Measurements from ENCODE around the gene ZNF771.
"Not testable (repeated sequence)": the region's sequence is repeated elsewhere in the genome, so short reads cannot be mapped to it uniquely, and the experiment has no call there.

The ZNF771 gene

DNA sequence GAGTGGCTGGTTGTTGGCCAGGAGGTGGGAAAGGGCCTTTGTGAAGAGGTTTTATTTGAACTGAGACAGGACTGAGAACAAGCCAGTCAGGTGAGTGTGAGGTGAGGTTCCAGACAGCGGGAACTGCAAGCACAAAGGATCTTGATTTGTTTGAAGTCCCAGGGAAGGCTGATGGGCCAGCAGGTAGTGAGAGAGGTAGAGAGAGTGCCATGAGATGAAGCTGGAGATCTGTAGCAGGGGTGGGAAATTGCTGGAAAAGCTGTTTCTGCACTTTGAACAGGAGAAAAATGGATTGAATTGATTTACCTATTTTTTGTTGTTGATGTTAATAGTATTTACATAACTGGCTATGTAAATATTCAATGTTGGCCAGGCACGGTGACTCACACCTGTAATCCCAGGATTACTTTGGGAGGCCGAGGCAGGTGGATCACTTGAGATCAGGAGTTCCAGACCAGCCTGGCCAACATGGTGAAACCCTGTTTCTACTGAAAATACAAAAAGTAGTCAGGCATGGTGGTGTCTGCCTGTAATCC lies 30.2 kb downstream of the ZNF771 start:
- no peak for DNase-seq (ENCODE audit: low spot score)

DNA sequence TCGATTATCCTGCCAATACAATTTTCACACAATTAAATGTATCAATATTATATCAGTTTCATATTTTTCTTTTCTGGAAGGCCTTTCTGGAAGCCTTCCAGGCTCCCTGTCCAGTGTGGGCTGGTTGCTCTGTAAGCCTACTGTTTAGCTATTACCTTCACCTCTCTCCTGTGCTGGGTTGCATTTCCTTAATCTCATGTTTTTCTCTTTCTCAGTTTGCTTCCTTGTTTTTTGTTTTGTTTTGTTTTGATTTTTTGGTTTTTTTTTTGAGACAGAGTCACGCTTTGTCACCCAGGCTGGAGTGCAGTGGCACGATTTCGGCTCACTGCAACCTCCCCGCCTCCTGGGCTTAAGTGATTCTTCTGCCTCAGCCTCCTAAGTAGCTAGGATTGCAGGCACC lies 31.4 kb downstream of the ZNF771 start:
- DNase-seq (ENCODE audit: low spot score) = no peak

DNA sequence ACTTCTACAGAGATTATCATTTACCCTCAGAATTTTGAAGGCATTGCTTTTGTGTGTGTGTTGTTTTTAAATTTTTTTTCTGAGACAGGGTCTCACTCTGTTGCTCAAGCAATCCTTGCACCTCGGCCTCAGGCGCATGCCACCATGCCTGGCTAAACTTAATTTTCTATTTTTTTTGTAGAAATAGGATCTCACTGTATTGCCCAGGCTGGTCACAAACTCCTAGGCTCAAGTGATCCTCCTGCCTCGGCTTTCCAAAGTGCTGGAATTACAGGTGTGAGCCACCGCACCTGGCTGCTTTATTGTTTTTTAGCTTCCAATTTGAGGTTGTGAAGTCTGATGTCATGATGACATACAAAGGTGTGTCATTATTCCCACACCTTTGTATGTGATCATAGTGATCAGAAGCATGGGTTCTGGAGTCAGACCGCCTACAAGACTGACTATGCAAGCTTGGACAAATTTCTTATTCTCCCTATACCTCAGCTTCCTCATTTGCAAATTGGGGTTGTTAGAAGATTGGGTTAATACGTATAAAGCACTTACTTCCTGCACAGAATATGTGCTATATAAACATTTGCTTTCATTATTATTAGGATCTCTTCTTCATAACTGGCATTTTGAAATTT lies 32.4 kb downstream of the ZNF771 start:
- no peak for DNase-seq (ENCODE audit: low spot score)

DNA sequence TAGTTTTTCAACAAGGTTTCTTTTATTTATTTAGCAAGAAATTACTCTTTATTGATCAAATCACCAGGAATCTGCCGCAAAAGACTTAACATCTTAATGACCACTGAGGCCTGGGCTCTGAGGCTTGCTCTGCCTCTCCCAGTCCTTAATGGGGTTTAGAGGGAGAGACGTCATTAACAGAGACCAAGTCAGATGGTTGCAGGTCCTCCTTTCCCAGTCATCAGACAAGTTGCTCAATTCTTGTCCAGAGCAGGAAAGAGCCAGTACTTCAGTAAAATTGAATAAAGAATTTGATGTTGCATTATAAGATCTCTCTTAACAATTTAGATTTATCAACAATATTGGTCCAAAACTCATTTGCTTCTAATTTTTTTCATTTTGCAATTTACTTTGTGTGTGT lies 36.2 kb downstream of the ZNF771 start:
- no peak for DNase-seq (ENCODE audit: low spot score)

DNA sequence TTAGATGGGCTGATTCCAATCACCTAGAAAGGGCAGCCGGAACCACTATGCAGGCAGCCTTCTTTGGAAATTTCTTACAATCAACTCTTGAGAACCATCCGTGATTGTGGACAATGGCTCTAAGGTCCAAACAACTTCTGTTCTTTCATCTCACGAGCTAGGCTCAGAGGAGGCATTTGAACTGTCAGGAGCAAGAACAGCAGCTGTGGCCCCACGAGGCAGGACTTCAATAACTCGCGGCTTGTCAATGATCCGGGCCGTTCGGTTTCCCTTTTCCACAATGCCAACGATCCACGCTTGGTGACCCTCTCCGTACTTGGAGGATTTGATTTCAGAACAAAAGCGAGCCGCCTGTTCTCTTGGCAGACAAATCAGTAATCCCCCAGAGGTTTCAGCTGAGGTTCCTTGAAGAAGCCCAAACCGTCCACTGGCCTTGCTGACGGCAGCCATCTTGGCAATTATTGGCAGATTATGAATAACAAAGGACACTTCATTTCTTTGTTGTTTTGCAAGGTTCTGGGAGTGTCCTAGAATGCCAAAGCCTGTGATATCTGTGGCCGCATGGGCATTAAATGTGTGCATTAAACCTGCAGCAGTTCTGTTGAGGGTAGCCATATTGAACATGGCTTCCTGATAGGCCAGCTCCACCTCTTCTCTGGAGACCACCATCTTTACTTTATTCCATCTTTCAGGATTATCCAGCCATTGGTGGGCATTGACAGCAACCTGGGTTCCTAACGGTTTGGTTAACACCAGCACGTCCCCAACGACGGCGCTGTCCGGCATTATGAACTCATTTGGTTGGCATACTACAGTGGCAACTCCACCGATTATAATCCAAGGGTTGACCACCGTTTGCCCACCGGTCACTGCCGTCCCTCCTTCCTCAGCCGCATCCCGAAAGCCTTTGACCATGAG lies 37.1 kb downstream of the ZNF771 start:
- no peak for DNase-seq (ENCODE audit: low spot score)

DNA sequence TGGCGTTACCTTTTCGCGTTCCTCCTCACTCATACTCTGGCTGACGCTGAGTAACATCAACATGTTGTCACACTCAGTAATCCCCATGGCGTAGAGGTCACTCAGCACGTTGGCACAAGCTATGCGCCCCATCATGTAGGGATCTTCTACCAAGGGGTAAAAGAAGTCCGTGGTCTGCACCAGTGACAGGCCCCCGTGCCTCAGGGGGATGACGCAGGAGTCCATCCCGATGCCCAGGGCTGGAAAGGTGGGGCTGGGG lies 37.7 kb downstream of the ZNF771 start:
- no peak for DNase-seq (ENCODE audit: low spot score)

DNA sequence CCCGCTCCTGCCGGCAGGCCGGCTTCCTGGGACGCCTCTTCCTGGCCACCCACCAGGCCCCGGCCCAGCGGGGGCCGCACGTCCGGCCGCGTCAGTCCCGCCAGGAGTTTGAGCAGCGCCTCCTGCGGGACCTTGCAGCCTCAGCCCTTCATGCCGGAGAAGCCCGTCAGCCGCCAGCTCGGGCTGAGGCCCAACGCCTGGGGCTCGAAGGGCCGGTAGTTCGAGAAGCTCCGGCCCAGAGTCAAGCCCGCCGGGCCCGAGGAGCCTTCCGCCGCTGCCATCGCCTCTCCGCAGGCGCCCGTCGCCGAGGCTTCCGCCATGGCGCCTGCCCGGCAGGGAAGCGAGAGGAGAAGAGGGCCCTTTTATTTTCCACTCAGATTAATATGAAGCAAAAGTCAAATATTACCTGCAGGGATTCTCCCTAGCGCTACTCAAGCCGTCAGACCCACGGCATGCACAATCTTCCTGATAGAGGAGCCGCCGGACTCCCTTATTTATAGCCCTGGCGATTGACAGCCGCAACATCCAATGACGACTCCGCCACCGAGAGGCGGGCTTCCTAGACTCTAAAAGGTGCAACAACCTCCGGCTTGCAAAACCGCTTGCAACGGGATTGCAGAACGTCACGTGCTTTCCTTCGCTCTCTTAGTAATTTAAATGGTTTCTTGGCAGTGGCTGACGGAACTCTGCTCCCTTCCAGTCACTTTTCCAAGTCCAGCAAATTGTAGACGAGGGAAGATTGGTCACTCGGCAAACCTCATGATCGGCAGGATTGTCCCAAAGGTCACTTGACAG lies 38.2 kb downstream of the ZNF771 start, which contains the start of gene SEPHS2:
SEPHS2 (minus strand) TSS at position 467 of the 795 bp plus-strand sequence; CDS start at position 320, 147 bp downstream.
- DNase-seq (ENCODE audit: low spot score) = peak; percentile 95

DNA sequence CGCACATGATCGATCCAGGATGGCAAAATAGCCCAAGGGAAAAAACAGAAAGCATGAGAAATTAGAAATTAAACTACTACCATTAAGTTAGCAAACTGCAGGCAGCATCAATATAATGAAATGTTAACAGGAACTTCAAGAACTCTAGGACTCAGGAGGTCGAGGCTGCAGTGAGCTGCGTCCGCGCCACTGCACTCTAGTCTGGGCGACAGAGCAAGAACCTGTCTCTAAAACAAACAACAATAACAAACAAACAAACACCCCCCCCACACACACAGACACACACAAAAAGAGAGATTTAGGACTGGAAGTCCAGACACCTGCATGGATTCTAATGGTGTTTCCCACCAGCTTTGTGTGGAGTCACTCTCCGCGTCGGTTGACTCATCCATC lies 38.8 kb downstream of the ZNF771 start:
- DNase-seq (ENCODE audit: low spot score) = no peak

DNA sequence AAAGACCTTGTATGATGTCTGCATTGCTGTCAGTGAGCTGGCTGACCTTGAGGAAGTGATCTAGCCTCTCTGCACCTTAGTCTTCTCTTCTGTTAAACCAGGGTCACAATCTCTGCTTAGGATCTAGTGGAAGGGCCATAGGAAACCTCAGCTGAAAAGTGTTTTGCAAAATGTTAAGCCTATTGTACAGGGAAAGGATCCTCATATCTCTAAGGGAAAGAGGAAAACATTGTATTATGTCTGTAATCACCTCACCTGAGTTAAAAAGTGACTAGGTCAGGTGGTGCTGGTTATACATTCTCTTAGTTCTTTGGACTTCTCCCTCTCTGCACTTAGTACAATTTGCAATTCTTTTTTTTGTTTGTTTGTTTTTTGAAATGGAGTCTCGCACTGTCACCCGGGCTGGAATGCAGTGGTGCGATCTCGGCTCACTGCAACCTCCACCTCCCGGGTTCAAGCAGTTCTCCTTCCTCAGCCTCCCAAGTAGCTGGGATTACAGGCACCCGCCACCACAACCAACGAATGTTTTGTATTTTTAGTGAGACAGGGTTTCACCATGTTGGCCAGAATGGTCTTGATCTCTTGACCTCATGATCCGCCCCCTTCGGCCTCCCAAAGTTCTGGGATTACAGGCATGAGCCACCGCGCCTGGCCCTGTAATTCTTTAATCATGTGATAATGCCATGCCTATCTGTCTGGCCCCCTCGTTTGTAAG lies 40.3 kb downstream of the ZNF771 start:
- DNase-seq (ENCODE audit: low spot score) = no peak

DNA sequence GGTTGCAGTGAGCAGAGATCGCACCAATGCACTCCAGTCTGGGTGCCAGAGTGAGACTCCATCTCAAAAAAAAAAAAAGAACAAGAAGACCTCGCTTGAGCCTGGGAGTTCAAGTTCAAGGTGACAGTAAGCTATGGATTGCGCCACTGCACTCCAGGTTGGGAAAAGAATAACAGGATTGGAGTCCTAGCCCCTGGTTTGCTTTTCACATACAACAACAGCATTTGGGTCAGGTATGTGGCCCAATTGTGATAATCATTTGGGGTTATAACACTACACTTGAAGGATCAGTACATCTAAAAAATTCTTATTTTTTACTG lies 41.7 kb downstream of the ZNF771 start:
- DNase-seq (ENCODE audit: low spot score) = no peak

DNA sequence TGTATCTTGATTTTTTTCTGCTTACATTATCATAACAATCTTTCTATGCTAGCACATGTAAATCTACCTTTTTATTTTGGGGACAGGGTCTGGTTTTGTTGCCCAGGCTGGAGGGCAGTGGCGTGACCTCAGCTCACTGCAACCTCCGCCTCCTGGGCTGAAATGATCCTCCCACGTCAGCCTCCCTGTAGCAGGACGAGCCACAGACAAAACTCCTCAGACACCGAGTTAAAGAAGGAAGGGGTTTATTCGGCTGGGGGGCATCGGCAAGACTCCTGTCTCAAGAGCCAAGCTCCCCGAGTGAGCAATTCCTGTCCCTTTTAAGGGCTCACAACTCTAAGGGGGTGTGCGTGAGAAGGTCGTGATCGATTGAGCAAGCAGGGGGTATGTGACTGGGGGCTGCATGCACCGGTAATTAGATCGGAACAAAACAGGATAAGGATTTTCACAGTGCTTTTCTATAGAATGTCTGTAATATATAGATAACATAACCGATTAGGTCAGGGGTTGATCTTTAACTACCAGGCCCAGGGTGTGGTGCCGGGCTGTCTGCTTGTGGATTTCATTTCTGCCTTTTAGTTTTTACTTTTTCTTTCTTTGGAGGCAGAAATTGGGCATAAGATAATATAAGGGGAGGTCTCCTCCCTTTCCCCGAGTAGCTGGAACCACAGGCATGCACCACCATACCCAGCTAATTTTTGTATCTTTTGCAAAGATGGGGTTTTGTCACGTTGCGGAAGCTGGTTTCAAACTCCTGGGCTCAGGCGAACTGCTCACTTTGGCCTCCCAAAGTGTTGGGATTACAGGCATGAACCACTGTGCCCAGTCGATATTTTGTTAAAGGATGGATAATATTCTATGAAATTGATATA lies 45.5 kb downstream of the ZNF771 start:
- DNase-seq (ENCODE audit: low spot score) = not testable (repeated sequence)

DNA sequence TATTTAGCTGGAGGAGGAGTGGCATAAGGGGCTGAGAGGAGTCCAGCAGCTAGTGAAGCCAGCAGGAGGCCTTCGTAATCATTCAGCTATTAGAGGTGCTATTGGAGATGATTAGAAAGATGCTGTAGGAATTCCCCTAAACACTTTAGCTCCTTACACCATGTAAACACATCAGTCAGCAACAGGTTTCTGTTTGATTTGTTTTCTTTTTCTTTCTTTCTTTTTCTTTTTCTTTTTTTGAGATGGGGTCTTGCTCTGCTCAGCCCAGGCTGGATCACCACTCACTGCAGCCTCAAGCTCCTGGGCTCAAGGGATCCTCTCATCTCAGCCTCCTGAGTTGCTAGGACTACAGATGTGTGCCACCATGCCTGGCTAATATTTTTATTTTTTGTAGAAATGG lies 48.9 kb downstream of the ZNF771 start:
- no peak for DNase-seq (ENCODE audit: low spot score)

DNA sequence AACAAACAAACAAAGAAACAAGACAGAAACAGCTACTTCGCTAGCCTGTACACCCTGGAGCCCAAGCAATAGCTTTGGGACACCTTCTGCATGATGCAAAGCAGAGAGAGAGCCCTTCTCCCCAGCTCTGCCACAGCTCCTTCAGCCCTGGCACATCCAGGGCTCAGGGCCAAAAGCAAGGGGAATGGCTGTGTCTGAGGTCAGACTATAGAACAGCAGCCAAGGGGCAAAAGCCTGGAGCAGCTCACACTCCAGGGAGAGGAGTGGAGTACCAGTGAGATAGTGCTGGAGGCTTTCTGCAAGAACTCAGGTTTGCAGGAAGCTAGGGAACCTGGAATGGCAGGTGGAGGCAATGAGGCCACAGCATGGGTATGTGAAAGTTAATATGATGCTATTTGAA lies 49.9 kb downstream of the ZNF771 start:
- DNase-seq (ENCODE audit: low spot score) = no peak

DNA sequence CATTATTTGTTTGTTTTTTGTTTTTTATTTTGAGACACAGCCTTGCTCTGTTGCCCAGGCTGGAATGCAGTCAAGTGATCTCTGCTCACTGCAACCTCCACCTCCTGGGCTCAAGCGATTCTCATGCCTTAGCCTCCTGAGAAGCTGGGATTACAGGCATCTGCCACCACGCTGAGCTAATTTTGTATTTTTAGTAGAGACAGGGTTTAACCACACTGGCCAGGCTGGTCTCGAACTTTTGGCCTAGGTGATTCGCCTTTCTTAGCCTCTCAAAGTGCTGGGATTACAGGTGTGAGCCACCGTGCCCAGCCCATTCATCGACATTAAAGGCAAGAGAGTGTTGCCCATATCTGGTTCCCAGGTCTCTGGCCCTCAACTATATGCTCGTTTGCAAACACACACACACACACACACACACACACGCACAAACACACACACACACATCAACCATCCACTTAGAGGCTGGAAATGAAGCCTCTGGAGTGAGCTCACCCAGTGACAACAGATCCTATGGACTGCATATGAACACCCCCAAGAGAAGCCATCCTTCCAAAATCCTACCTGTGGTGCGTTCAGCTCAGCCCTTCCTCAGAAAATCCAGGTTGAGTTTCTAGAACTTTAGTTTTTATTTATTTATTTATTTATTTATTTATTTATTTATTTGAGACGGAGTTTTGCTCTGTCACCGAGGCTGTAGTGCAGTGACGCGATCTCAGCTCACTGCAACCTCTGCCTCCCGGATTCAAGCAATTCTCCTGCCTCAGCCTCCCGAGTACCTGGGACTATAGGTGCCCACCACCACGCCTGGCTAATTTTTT lies 50.5 kb downstream of the ZNF771 start:
- no peak for DNase-seq (ENCODE audit: low spot score)

DNA sequence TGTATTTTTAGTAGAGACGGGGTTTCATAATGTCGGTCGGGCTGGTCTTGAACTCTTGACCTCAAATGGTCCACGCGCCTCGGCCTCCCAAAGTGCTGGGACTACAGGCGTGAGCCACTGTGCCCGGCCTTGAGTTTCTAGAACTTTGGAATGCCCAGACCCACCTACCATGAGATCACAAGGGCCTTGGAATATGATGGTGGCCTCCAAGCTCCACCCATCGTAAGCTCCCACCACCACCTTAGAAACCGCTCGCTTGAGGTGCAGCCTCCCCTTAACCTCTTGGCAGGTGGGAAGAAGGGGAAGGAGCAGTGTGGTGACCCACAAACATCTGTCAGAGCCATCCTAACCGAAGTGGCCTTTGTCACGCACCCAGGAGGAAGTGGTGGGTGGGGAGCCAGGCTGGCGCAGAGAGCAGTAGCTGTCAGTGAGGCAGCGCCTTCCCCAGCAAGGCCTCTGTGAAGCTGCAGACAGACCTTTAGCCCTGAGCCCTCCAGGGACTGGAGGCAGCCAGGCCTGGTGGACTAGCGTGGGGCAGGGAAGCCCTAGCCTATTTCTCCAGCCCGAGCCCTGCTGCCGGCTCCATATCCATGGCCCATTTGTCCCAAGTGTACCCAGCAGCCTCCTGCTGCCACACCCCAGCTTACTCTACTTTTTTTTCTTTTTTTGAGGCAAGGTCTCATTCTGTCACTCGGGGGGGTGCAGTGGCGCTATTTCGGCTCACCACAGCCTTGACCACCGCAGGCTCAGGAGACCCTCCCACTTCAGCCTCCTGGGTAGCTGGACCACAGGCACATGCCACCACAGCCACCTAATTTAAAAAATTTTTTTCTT lies 51.4 kb downstream of the ZNF771 start:
- no peak for DNase-seq (ENCODE audit: low spot score)

DNA sequence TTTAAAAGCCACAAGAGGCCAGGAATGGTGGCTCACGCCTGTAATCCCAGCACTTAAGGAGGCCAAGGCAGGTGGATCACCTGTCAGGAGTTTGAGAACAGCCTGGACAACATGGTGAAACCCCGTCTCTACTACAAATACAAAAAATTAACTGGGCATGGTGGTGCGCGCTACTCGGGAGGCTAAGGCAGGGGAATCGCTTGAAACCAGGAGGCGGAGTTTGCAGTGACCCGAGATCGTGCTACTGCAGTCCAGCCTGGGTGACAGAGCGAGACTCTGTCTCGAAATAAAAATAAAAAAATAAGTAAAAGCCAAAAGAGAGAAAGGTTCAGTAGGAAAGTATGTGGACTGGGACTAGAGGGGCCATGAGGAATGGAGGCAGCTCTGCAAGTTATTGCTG lies 52.0 kb downstream of the ZNF771 start:
- no peak for DNase-seq (ENCODE audit: low spot score)

DNA sequence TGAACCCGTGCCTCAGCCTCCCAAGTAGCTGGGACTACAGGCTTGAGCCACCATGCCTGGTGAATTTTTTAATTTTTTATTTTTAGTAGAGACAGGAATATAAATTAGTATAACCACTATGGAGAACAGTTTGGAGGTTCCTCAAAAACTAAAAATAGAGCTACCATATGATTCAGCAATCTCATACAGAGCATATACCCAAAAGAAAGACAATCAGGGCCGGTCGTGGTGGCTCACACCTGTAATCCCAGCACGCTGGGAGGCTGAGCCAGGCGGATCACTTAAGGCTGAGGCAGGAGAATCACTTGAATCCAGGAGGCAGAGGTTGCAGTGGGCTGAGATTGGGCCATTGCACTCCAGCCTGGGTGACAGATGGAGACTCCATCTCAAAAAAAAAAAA lies 54.0 kb downstream of the ZNF771 start:
- DNase-seq (ENCODE audit: low spot score) = not testable (repeated sequence)

DNA sequence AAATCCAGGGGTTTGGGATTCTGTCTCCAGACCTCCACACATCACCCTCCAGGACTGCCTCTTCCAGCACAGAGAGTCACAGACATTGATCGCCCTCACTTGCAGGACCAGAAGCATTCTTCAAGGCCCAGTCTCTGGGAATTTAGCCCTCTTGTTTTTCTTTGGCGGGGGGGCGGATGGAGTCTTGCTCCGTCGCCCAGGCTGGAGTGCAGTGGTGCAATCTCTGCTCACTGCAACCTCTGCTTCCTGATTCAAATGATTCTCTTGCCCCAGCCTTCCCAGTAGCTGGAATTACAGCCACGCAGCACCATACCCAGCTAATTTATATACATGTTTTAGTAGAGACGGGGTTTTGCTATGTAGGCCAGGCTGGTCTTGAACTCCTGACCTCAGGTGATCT lies 56.7 kb downstream of the ZNF771 start:
- no peak for DNase-seq (ENCODE audit: low spot score)

Measured in AG08396 (cell line).